H1 (cell line): Measurements from ENCODE around the gene SRRM3. TPM values are rescaled to one million over a fixed set of nuclear protein-coding genes. Genes with fewer than 3 reads are reported as not detected.

ENCODE experiments used
- CTCF ChIA-PET: fragments of 300-600 bp; sonication (Branson Sonifier 250); formaldehyde crosslinking; loops from one replicate; lab custom pipeline; 2021; ENCODE audit not compliant: partially characterized antibody; lab: Charles Lee
- POLR2A ChIA-PET: fragments of 300-600 bp; sonication (Branson Sonifier 250); formaldehyde crosslinking; loops from one replicate; lab custom pipeline; 2021; ENCODE audit warnings: inconsistent platforms; ENCODE audit not compliant: partially characterized antibody; lab: Charles Lee
- DNase-seq, 2 experiments: peaks; one replicate each; pipeline versions ENCODE4 v3.0.0 to v3.0.0-alpha.2; 2010 to 2022; ENCODE audit warnings: low spot score in 2 of 2, low read depth in 1 of 2, mixed read lengths in 1 of 2
- FAIRE-seq: peaks from 2 replicates; lab custom pipeline; 2011; peaks lifted over from hg19 to GRCh38; lab: Jason Lieb, UNC
- H2AFZ ChIP-seq: 2 replicates; pipeline ENCODE4 v1.8.1; 2012; ENCODE audit warnings: low read length, inconsistent platforms
- H2AK5ac ChIP-seq: 2 replicates; pipeline ENCODE4 v1.6.1; 2013; ENCODE audit warnings: low read depth, low read length
- H2BK120ac ChIP-seq: replicated peaks from 2 replicates; pipeline ENCODE3; 2013; ENCODE audit warnings: low read depth, low read length, inconsistent platforms
- H2BK12ac ChIP-seq: 2 replicates; pipeline ENCODE4 v1.6.1; 2013; ENCODE audit warnings: low read depth, low read length
- H2BK15ac ChIP-seq: 2 replicates; pipeline ENCODE4 v1.6.1; 2013; ENCODE audit warnings: low read length
- H2BK20ac ChIP-seq: 2 replicates; pipeline ENCODE4 v1.6.1; 2013; ENCODE audit warnings: low read length
- H2BK5ac ChIP-seq: 2 replicates; pipeline ENCODE4 v1.6.1; 2013; ENCODE audit warnings: low read depth, low read length
- H3K14ac ChIP-seq: 2 replicates; pipeline ENCODE4 v1.6.1; 2013; ENCODE audit warnings: inconsistent platforms; ENCODE audit not compliant: insufficient read length
- H3K18ac ChIP-seq: 2 replicates; pipeline ENCODE4 v1.6.1; 2013; ENCODE audit warnings: low read length; ENCODE audit errors: extremely low read depth
- H3K23ac ChIP-seq: 2 replicates; pipeline ENCODE4 v1.6.1; 2013; ENCODE audit warnings: inconsistent platforms; ENCODE audit not compliant: insufficient read length
- H3K23me2 ChIP-seq: 2 replicates; pipeline ENCODE4 v1.6.1; 2013; ENCODE audit warnings: low read depth, low read length
- H3K27ac ChIP-seq: 2 replicates; pipeline ENCODE4 v1.6.1; 2011; ENCODE audit warnings: low read depth, low read length, inconsistent platforms
- H3K27me3 ChIP-seq, 4 experiments: replicated peaks in 1 of 4; 1 replicate in 1 of 4; 2 replicates in 3 of 4; pipeline versions ENCODE4 v1.6.1 to v1.8.1; 2011 to 2013; ENCODE audit warnings: low read length in 3 of 4, mild to moderate bottlenecking in 3 of 4, inconsistent platforms in 2 of 4, mixed read lengths in 2 of 4, moderate library complexity in 1 of 4; ENCODE audit not compliant: control insufficient read depth in 3 of 4, insufficient read depth in 3 of 4; ENCODE audit errors: extremely low read depth in 1 of 4
- H3K36me3 ChIP-seq, 4 experiments: 2 replicates each; pipeline versions ENCODE4 v1.6.1 to v1.8.1; 2011 to 2013; ENCODE audit warnings: mild to moderate bottlenecking in 4 of 4, low read length in 3 of 4, moderate library complexity in 2 of 4, control low read depth in 1 of 4, inconsistent platforms in 1 of 4; ENCODE audit not compliant: insufficient read depth in 4 of 4, control insufficient read depth in 2 of 4
- H3K4ac ChIP-seq: replicated peaks from 2 replicates; pipeline ENCODE3; 2013; ENCODE audit warnings: low read length, low read depth, mixed read lengths, inconsistent platforms; ENCODE audit not compliant: insufficient read length
- H3K4me1 ChIP-seq, 4 experiments: replicated peaks in 1 of 4; 1 replicate in 1 of 4; 2 replicates in 3 of 4; pipeline versions ENCODE4 v1.6.1 to v1.8.1; 2011 to 2013; ENCODE audit warnings: low read length in 3 of 4, inconsistent platforms in 2 of 4, mixed read lengths in 1 of 4; ENCODE audit not compliant: insufficient read depth in 4 of 4, control insufficient read depth in 3 of 4
- H3K4me2 ChIP-seq, 2 experiments: 2 replicates each; pipeline versions ENCODE4 v1.6.1 to v1.8.1; 2011 to 2013; ENCODE audit warnings: low read depth in 2 of 2, low read length in 2 of 2, control low read depth in 1 of 2, inconsistent platforms in 1 of 2, mild to moderate bottlenecking in 1 of 2; ENCODE audit not compliant: insufficient read depth in 1 of 2
- H3K4me3 ChIP-seq, 4 experiments: fragments of 200-600, 300-600 bp in 1 of 4; sonication (generic), shearing (Covaris generic), sonication (Bioruptor Twin) in 1 of 4; 2 replicates each; pipeline versions ENCODE4 v1.5.1 to v1.8.1; 2011 to 2016; ENCODE audit warnings: low read length in 4 of 4, low read depth in 3 of 4, control low read depth in 2 of 4, inconsistent platforms in 2 of 4, mild to moderate bottlenecking in 2 of 4, mixed read lengths in 1 of 4, moderate library complexity in 1 of 4; ENCODE audit not compliant: insufficient read depth in 2 of 4; ENCODE audit errors: extremely low read depth in 1 of 4
- H3K56ac ChIP-seq: replicated peaks from 2 replicates; pipeline ENCODE3; 2013; ENCODE audit warnings: low read depth, mild to moderate bottlenecking, mixed read lengths, low read length, inconsistent platforms; ENCODE audit not compliant: insufficient read length
- H3K79me1 ChIP-seq: 2 replicates; pipeline ENCODE4 v1.6.1; 2013; ENCODE audit warnings: low read depth, low read length, control low read depth
- H3K79me2 ChIP-seq, 2 experiments: 2 replicates each; pipeline versions ENCODE4 v1.6.1 to v1.8.1; 2012 to 2013; ENCODE audit warnings: low read length in 2 of 2, mild to moderate bottlenecking in 2 of 2, inconsistent platforms in 1 of 2; ENCODE audit not compliant: insufficient read depth in 2 of 2, control insufficient read depth in 1 of 2
- H3K9ac ChIP-seq, 4 experiments: replicated peaks in 1 of 4; 1 replicate in 1 of 4; 2 replicates in 3 of 4; pipeline versions ENCODE4 v1.6.1 to v1.8.1; 2011 to 2013; ENCODE audit warnings: low read depth in 3 of 4, low read length in 3 of 4, control low read depth in 2 of 4, mild to moderate bottlenecking in 2 of 4, moderate library complexity in 2 of 4, inconsistent platforms in 1 of 4; ENCODE audit errors: extremely low read depth in 1 of 4
- H3K9me3 ChIP-seq, 2 experiments: 2 replicates each; pipeline versions ENCODE4 v1.6.1 to v1.8.1; 2012 to 2013; ENCODE audit warnings: mild to moderate bottlenecking in 2 of 2, moderate library complexity in 2 of 2, control low read depth in 1 of 2, inconsistent platforms in 1 of 2, low read depth in 1 of 2, low read length in 1 of 2, mixed read lengths in 1 of 2; ENCODE audit not compliant: insufficient read depth in 2 of 2
- H4K20me1 ChIP-seq, 2 experiments: replicated peaks in 1 of 2; 2 replicates each; pipeline versions ENCODE3 to v1.8.1; 2011 to 2013; ENCODE audit warnings: inconsistent platforms in 2 of 2, low read length in 2 of 2, mild to moderate bottlenecking in 1 of 2; ENCODE audit not compliant: insufficient read depth in 2 of 2, control insufficient read depth in 1 of 2
- H4K5ac ChIP-seq: 2 replicates; pipeline ENCODE4 v1.6.1; 2013; ENCODE audit warnings: low read length, low read depth, mixed read lengths, inconsistent platforms; ENCODE audit not compliant: insufficient read length
- H4K8ac ChIP-seq: 2 replicates; pipeline ENCODE4 v1.8.0; 2013; ENCODE audit warnings: mild to moderate bottlenecking, moderate library complexity, low read length, inconsistent platforms; ENCODE audit not compliant: insufficient read depth; ENCODE audit errors: extremely low read depth
- H4K91ac ChIP-seq: replicated peaks from 2 replicates; pipeline ENCODE3; 2013; ENCODE audit warnings: low read length, mixed read lengths, inconsistent platforms; ENCODE audit not compliant: insufficient read length
- CTCF ChIP-seq, 3 experiments: IDR thresholded peaks; 1 replicate in 2 of 3; 2 replicates in 1 of 3; pipeline versions ENCODE4 v1.5.1 to v1.6.1; 2011; ENCODE audit warnings: low read length in 3 of 3, mild to moderate bottlenecking in 3 of 3, inconsistent platforms in 2 of 3, low read depth in 1 of 3, moderate library complexity in 1 of 3; ENCODE audit not compliant: insufficient read depth in 1 of 3; ENCODE audit errors: control extremely low read depth in 1 of 3
- JUND ChIP-seq: IDR thresholded peaks from 2 replicates; pipeline ENCODE4 v1.6.1; 2011; ENCODE audit warnings: mild to moderate bottlenecking, improper control_type of control experiment, low read length
- SIRT6 ChIP-seq: IDR thresholded peaks from one replicate; pipeline ENCODE4 v1.7.1; 2012; ENCODE audit warnings: low read length, inconsistent platforms
- WGBS, 2 experiments: shearing (Covaris generic) in 1 of 2; methylation state at CpG; one replicate each; pipeline versions ENCODE4 v1.1.6 to v1.1.7; 2013 to 2015; ENCODE audit warnings: low lambda C conversion rate in 2 of 2, mixed read lengths in 2 of 2, inconsistent platforms in 1 of 2, low coverage in 1 of 2, missing lambda C conversion rate in 1 of 2; ENCODE audit not compliant: insufficient replicate concordance in 2 of 2, insufficient coverage in 1 of 2, insufficient read length in 1 of 2; ENCODE audit errors: extremely low coverage in 1 of 2, missing lambda C conversion rate in 1 of 2; 5-methylcytosine and 5-hydroxymethylcytosine counted together
- polyA plus RNA-seq, 7 experiments: library from polyadenylated mRNA; depleted of rRNA in 3 of 7; stranded (reverse) in 5 of 7; unstranded in 2 of 7; fragments of >200 nt in 5 of 7; fragments of 200-250 nt in 2 of 7; gene quantifications; 1 replicate in 5 of 7; 2 replicates in 1 of 7; 4 replicates in 1 of 7; pipeline versions ENCODE4 v1.2.1 to v1.2.3, GENCODE V29; 2011 to 2013; ENCODE audit warnings: missing spikeins in 2 of 7, mixed read lengths in 2 of 7
- total RNA-seq: library from RNA; stranded (reverse); fragmentation: NEBNext Ultra II Directional; extraction: Animal tissue kit (Norgen Biotek cat#: 25700); gene quantifications from 2 replicates; pipeline ENCODE4 v1.2.1, GENCODE V29; 2021

Gene SRRM3
- total and polyA plus RNA-seq, 2 of the 8 experiments (the other 6 are each of a cell fraction or from before 2014, with no cell fraction given), result 10.4 to 17.4 TPM

- ChIA-PET POLR2A (interaction anchor here (0.7 to 1.4 kb wide), 6 partner anchors 8 to 199 kb away, joined by 3 to 7 read pairs (median 4); partner anchors contain the start of genes MDH2 and STYXL1), CTCF (interaction anchor here (1.1 to 1.5 kb wide), 3 partner anchors 14 to 69 kb away, joined by 3 to 5 read pairs (median 4); no protein-coding TSS in a partner anchor)
Observed at GRCh38 chr7:76246804-76247389, 45.2 kb downstream of the SRRM3 start.

More at GRCh38 chr7:76246804-76247389, 45.2 kb downstream of the SRRM3 start:
- Histone ChIP-seq H2BK15ac (0 out of 2 replicates have a peak overlapping the region, but pooled peaks have one; percentile 46), H2BK120ac (no peak overlapping the region), H2AK5ac (no peak overlapping the region), H3K9ac (no peak overlapping the region), H3K56ac (no peak overlapping the region), H4K91ac (no peak overlapping the region), H2BK12ac (0 out of 2 replicates have a peak overlapping the region, but pooled peaks have one; percentile 9), H3K23me2 (no peaks in the 10 kb centered on the region), H3K36me3 (no peaks in the 10 kb centered on the region), H3K27ac (no peak overlapping the region), H3K4me3 (no peak overlapping the region), H3K79me2 (no peaks in the 10 kb centered on the region), H4K8ac (no peak overlapping the region), H3K27me3 (no peaks in the 10 kb centered on the region), H2AFZ (no peak overlapping the region), H2BK5ac (no peak overlapping the region), H3K4me2 (no peak overlapping the region), H3K9me3 (0 out of 4 replicates have a peak, but pooled peaks cover 0 to 5% of the 10 kb centered on the region in 2 experiments), H3K4ac (no peak overlapping the region), H2BK20ac (0 out of 2 replicates have a peak overlapping the region, but pooled peaks have one; percentile 61), H3K79me1 (no peaks in the 10 kb centered on the region), H3K4me1 (peaks cover 0 to 6% (median 0%) of the 10 kb centered on the region in 4 experiments; a peak in 3 of 7 replicates), H3K18ac (no peak overlapping the region), H3K23ac (no peak overlapping the region), H4K5ac (no peak overlapping the region), H3K14ac (no peak overlapping the region), H4K20me1 (no peaks in the 10 kb centered on the region)
- TF ChIP-seq SIRT6 (no peak), JUND (no peak), CTCF (IDR thresholded peaks at IDR 0.05; ENCODE audit: control extremely low read depth in 1 of 3, insufficient read depth in 1 of 3, low read depth in 1 of 3, low read length in 3 of 3) (peak in 1 of 3 experiments; percentile 3; a peak in 1 of 4 replicates)
- WGBS, 2 experiments, result 90% methylated on average over 4 of the region's 5 CpGs; no CpG with 5 or more reads in 1 of the 2 experiments
- FAIRE-seq, result no peak
- DNase-seq, result no peak
